ENCODE measurements around the gene APBA2.

APBA2 gene

GRCh38 chr15:28900892-28901586 is 15.3 kb downstream of the APBA2 start:
- Histone ChIP-seq H3K9ac (ENCODE audit: low read depth, low read length) (no peak overlapping the region), H3K36me3 (ENCODE audit: control insufficient read depth, insufficient read depth, low read length) (no peaks in the 10 kb centered on the region), H3K9me3 (ENCODE audit: control insufficient read depth, insufficient read depth, low read length) (no peaks in the 10 kb centered on the region), H3K27me3 (ENCODE audit: control insufficient read depth, insufficient read depth, low read length) (no peaks in the 10 kb centered on the region), H3K4me3 (ENCODE audit: low read depth, low read length) (no peak overlapping the region), H3K4me1 (ENCODE audit: control insufficient read depth, insufficient read depth, low read length) (no peaks in the 10 kb centered on the region)

DNA sequence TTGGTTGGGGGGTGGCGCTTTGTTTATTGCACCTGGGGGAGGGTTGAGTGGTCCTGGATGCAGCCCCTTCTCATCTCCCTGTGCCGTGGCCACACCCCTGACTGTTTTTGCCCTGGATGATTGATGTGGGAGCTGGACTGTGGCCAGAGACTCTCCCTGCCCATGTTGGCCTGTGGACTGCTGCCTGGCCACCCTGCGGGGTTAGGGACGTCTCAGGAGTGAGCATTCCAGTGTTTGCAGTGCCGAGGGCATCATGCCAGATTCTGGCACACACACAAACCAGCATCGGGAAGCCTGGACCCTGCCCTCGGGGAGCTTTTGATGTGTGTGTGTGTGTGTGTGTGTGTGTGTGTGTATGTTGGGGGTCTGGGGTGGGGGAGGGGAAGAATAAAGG is 15.8 kb downstream of the APBA2 start:
- Histone ChIP-seq H3K4me3 (ENCODE audit: low read depth, low read length) (no peak overlapping the region), H3K4me1 (ENCODE audit: control insufficient read depth, insufficient read depth, low read length) (no peaks in the 10 kb centered on the region), H3K27me3 (ENCODE audit: control insufficient read depth, insufficient read depth, low read length) (no peaks in the 10 kb centered on the region), H3K36me3 (ENCODE audit: control insufficient read depth, insufficient read depth, low read length) (no peaks in the 10 kb centered on the region), H3K9me3 (ENCODE audit: control insufficient read depth, insufficient read depth, low read length) (no peaks in the 10 kb centered on the region), H3K9ac (ENCODE audit: low read depth, low read length) (no peak overlapping the region)

GRCh38 chr15:28901987-28902745 is 16.4 kb downstream of the APBA2 start:
- no peaks in the 10 kb centered on the region for H3K27me3 ChIP-seq (ENCODE audit: control insufficient read depth, insufficient read depth, low read length)
- H3K4me1 ChIP-seq (ENCODE audit: control insufficient read depth, insufficient read depth, low read length) = no peaks in the 10 kb centered on the region
- no peak overlapping the region for H3K9ac ChIP-seq (ENCODE audit: low read depth, low read length)
- H3K36me3 ChIP-seq (ENCODE audit: control insufficient read depth, insufficient read depth, low read length) = no peaks in the 10 kb centered on the region
- no peaks in the 10 kb centered on the region for H3K9me3 ChIP-seq (ENCODE audit: control insufficient read depth, insufficient read depth, low read length)
- no peak overlapping the region for H3K4me3 ChIP-seq (ENCODE audit: low read depth, low read length)

GRCh38 chr15:28902856-28903255 is 17.1 kb downstream of the APBA2 start:
- no peaks in the 10 kb centered on the region for H3K36me3 ChIP-seq (ENCODE audit: control insufficient read depth, insufficient read depth, low read length)
- H3K4me1 ChIP-seq (ENCODE audit: control insufficient read depth, insufficient read depth, low read length) = no peaks in the 10 kb centered on the region
- H3K9ac ChIP-seq (ENCODE audit: low read depth, low read length) = no peak overlapping the region
- no peaks in the 10 kb centered on the region for H3K9me3 ChIP-seq (ENCODE audit: control insufficient read depth, insufficient read depth, low read length)
- no peak overlapping the region for H3K4me3 ChIP-seq (ENCODE audit: low read depth, low read length)
- H3K27me3 ChIP-seq (ENCODE audit: control insufficient read depth, insufficient read depth, low read length) = no peaks in the 10 kb centered on the region

DNA sequence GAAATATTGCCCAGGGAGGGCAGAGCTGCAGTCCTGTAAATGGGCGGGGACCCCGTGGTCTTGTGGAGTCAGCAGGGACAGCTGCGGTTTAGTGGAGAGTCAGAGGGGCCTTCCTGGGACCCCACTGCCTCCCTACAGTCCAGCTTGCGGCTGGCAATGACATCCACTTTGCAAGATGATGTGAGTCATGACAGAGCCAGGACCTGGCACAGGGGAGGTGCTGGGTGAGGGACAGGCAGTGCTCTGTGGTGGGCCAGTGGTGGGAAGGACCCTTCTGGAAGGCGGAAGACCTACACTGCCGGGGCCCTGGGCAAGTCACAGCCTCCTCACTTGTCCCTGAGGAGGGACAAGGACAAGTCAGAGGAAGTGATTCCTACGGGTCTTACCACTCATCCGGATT is 17.8 kb downstream of the APBA2 start:
- Histone ChIP-seq H3K9ac (ENCODE audit: low read depth, low read length) (no peak overlapping the region), H3K4me3 (ENCODE audit: low read depth, low read length) (no peak overlapping the region), H3K36me3 (ENCODE audit: control insufficient read depth, insufficient read depth, low read length) (no peaks in the 10 kb centered on the region), H3K9me3 (ENCODE audit: control insufficient read depth, insufficient read depth, low read length) (no peaks in the 10 kb centered on the region), H3K27me3 (ENCODE audit: control insufficient read depth, insufficient read depth, low read length) (no peaks in the 10 kb centered on the region), H3K4me1 (ENCODE audit: control insufficient read depth, insufficient read depth, low read length) (no peaks in the 10 kb centered on the region)

DNA sequence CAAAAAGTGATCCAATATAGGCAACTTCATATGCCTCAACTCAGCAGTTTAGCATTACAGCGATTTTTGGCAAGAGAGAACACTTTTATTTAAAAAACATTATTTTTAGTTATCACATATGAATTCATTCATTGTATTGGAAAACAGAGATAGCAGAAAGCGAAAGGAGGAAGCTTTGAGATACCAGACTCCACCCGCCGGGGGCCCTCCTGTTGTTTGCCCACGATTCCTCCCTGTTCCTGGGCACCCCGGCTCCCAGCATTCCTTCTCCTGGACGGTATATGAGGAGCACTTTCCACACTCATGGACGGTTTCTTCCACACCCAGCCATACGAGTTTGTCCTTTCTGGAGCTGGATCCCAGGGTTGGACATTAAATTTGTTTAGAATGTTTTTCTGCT is 18.2 kb downstream of the APBA2 start:
- Histone ChIP-seq H3K4me3 (ENCODE audit: low read depth, low read length) (no peak overlapping the region), H3K27me3 (ENCODE audit: control insufficient read depth, insufficient read depth, low read length) (no peaks in the 10 kb centered on the region), H3K4me1 (ENCODE audit: control insufficient read depth, insufficient read depth, low read length) (no peaks in the 10 kb centered on the region), H3K9me3 (ENCODE audit: control insufficient read depth, insufficient read depth, low read length) (no peaks in the 10 kb centered on the region), H3K36me3 (ENCODE audit: control insufficient read depth, insufficient read depth, low read length) (no peaks in the 10 kb centered on the region), H3K9ac (ENCODE audit: low read depth, low read length) (no peak overlapping the region)

DNA sequence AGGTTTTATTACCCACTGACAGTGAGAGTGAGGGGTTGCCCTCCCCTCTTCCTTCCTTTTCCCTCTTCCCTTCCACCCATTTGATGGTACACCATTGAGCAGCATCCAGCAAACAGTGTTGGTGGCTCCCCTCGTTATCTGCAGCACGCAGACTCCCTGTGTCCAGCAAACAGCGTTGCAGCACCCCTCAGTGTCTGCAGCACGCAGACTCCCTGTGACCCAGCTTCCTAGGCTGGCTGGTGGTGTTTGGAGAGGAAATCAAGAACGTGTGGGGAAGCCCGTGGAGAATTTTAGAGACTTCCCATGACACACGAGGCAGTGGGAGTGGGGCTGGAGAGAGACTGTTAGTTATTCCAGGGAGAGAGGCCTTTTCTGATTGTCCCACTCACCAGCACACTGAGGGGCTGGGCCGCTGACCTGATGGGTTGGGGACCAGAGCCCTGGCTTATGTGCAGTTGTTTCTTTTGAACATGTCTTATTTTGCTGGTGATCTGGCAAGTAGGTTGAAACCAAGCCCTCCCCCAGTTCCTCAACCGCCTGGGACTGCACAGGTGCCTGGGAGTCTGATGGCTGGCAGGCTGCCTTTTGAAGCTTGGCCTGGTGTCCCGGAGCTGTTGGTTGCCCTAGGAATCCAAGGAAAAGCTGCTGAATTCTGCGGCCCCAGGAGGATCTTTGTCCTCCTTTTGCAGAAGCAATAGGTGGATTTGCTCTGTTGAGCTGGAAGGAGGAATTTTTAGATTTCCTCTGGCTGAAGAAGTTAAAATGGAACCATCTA is 19.0 kb downstream of the APBA2 start:
- no peak overlapping the region for H3K9ac ChIP-seq (ENCODE audit: low read depth, low read length)
- H3K9me3 ChIP-seq (ENCODE audit: control insufficient read depth, insufficient read depth, low read length) = no peaks in the 10 kb centered on the region
- no peak overlapping the region for H3K4me3 ChIP-seq (ENCODE audit: low read depth, low read length)
- no peaks in the 10 kb centered on the region for H3K36me3 ChIP-seq (ENCODE audit: control insufficient read depth, insufficient read depth, low read length)
- no peaks in the 10 kb centered on the region for H3K4me1 ChIP-seq (ENCODE audit: control insufficient read depth, insufficient read depth, low read length)
- H3K27me3 ChIP-seq (ENCODE audit: control insufficient read depth, insufficient read depth, low read length) = no peaks in the 10 kb centered on the region

DNA sequence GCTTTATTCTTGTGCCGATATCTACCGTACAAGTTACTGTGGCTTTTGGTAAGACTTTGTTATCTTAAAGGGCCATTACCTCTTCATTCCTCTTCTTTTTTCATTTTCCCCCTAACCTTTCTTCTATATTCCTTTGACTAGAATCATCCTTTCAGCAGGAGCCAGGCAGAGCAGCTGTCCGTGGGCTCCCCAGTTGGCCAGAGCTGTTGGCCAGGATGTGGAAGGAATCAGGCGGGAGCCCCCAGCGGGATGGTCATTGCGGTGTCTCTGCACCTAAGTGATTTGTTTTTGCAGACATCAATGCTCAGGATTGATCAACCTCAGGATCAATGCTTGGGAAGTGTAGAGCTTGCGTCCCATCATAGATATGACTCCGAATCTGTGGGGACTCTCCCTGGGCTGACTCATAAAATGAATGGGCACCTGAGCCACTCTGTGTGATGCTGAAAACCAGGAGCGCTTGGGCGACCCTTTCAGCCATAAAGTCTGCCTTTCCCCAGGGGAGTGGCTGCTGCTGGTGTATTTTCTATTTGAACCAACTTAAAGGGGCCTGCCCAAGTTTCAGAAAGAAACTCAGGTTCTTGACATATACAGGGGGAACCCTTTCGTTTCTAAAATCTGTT is 21.7 kb downstream of the APBA2 start:
- Histone ChIP-seq H3K4me3 (ENCODE audit: low read depth, low read length) (no peak overlapping the region), H3K9ac (ENCODE audit: low read depth, low read length) (no peak overlapping the region), H3K4me1 (ENCODE audit: control insufficient read depth, insufficient read depth, low read length) (peaks cover 4% of the 10 kb centered on the region), H3K9me3 (ENCODE audit: control insufficient read depth, insufficient read depth, low read length) (no peaks in the 10 kb centered on the region), H3K36me3 (ENCODE audit: control insufficient read depth, insufficient read depth, low read length) (no peaks in the 10 kb centered on the region), H3K27me3 (ENCODE audit: control insufficient read depth, insufficient read depth, low read length) (no peaks in the 10 kb centered on the region)

DNA sequence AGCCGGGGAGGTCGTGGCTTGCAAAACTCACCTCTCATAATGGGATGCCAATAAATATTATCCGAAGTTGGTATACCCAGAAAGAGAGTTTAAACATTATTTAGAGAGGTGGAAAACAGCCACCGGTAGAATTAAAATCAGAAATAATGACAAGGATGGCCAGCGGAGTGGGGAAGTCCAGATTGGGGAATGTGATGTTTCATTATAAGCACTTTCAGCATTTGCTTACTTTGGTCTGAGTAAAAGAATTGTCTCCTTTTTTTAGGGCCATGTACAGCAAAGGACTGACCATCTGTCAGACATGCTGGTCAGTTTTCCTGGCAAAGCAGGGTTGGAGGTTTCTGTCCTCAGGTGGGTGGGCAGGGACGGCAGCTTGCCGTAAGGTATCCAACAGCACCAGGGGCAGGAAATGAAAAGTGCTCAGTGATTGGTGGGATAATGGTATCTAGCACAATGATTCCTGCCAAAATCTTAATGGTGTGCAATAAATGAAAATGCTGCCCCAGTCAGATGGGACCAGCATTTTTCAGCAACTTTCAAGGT is 24.3 kb downstream of the APBA2 start:
- peaks cover 4% of the 10 kb centered on the region for H3K4me1 ChIP-seq (ENCODE audit: control insufficient read depth, insufficient read depth, low read length)
- H3K4me3 ChIP-seq (ENCODE audit: low read depth, low read length) = no peak overlapping the region
- no peaks in the 10 kb centered on the region for H3K9me3 ChIP-seq (ENCODE audit: control insufficient read depth, insufficient read depth, low read length)
- H3K9ac ChIP-seq (ENCODE audit: low read depth, low read length) = no peak overlapping the region
- no peaks in the 10 kb centered on the region for H3K27me3 ChIP-seq (ENCODE audit: control insufficient read depth, insufficient read depth, low read length)
- H3K36me3 ChIP-seq (ENCODE audit: control insufficient read depth, insufficient read depth, low read length) = no peaks in the 10 kb centered on the region

- Histone ChIP-seq H3K9ac (ENCODE audit: low read depth, low read length) (no peak overlapping the region), H3K4me1 (ENCODE audit: control insufficient read depth, insufficient read depth, low read length) (peaks cover 4% of the 10 kb centered on the region), H3K4me3 (ENCODE audit: low read depth, low read length) (no peak overlapping the region)
Measured at GRCh38 chr15:28911310-28911931, 25.6 kb downstream of the APBA2 start.

DNA sequence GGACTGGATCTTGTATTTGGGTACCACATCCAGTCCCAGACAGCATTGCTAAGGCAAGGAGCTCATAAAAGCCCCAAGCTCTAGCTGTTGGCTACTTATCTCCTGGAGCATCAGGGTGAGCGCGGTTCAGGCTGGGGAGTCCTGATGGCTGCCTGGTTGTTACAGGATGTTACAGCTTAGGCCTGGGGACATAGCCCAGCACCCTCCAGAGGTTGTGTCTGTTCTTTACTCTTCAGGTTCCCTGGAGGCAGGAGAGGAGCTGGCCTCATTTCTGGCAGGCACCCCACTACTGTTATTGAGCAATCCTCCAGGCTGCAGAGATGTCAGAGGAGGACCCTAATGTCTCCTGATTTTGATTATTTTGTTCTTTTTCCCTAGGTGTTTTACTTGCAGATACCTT is 26.6 kb downstream of the APBA2 start:
- Histone ChIP-seq H3K9me3 (ENCODE audit: control insufficient read depth, insufficient read depth, low read length) (no peaks in the 10 kb centered on the region), H3K4me3 (ENCODE audit: low read depth, low read length) (no peak overlapping the region), H3K9ac (ENCODE audit: low read depth, low read length) (no peak overlapping the region), H3K36me3 (ENCODE audit: control insufficient read depth, insufficient read depth, low read length) (no peaks in the 10 kb centered on the region), H3K4me1 (ENCODE audit: control insufficient read depth, insufficient read depth, low read length) (peaks cover 4% of the 10 kb centered on the region), H3K27me3 (ENCODE audit: control insufficient read depth, insufficient read depth, low read length) (no peaks in the 10 kb centered on the region)

More at GRCh38 chr15:28911310-28911931, 25.6 kb downstream of the APBA2 start:
- Histone ChIP-seq H3K9me3 (ENCODE audit: control insufficient read depth, insufficient read depth, low read length) (no peaks in the 10 kb centered on the region), H3K27me3 (ENCODE audit: control insufficient read depth, insufficient read depth, low read length) (no peaks in the 10 kb centered on the region), H3K36me3 (ENCODE audit: control insufficient read depth, insufficient read depth, low read length) (no peaks in the 10 kb centered on the region)

All from iPS-15b (cell line).